HG03439 (cell line): ENCODE data around the gene UGP2.
"Not testable (repeated sequence)": the region's sequence is repeated elsewhere in the genome, so short reads cannot be mapped to it uniquely, and the experiment has no call there.

Experiments
- ATAC-seq: cut with Tn5 transposase; IDR thresholded peaks from one replicate; pipeline ENCODE4 v1.9.1; 2021; ENCODE audit warnings: mild to moderate bottlenecking, moderate library complexity; ENCODE audit not compliant: unreplicated experiment

UGP2 gene

GRCh38 chr2:63890678-63891077 is 49.0 kb downstream of the UGP2 start:
- no peak for ATAC-seq

- no peak for ATAC-seq
These were observed 49.9 kb downstream of the UGP2 start for GRCh38 chr2:63891488-63892030.

GRCh38 chr2:63893163-63893562 is 51.5 kb downstream of the UGP2 start:
- no peak for ATAC-seq

- ATAC-seq: no peak
These were observed 52.5 kb downstream of the UGP2 start for GRCh38 chr2:63894167-63894566.

GRCh38 chr2:63898839-63899238 is 57.1 kb downstream of the UGP2 start:
- no peak for ATAC-seq

GRCh38 chr2:63899639-63900038 is 57.9 kb downstream of the UGP2 start:
- no peak for ATAC-seq

GRCh38 chr2:63902149-63902548 is 60.5 kb downstream of the UGP2 start:
- ATAC-seq: no peak

GRCh38 chr2:63903003-63903402 is 61.3 kb downstream of the UGP2 start:
- ATAC-seq: peak; percentile 53

- ATAC-seq: no peak
These were observed 72.6 kb downstream of the UGP2 start for GRCh38 chr2:63914311-63914710.

GRCh38 chr2:63926815-63927214 is 85.1 kb downstream of the UGP2 start:
- ATAC-seq: no peak

GRCh38 chr2:63932104-63932503 is 90.4 kb downstream of the UGP2 start:
- not testable (repeated sequence) for ATAC-seq
